PC-9 (cell line): ENCODE measurements around the gene TOM1L1. TPM values are rescaled to one million over a fixed set of nuclear protein-coding genes. Genes with fewer than 3 reads are reported as not detected.

ENCODE experiments used
- BruUV-seq: library from RNA; stranded (reverse); fragments of 400-500 nt; replicated peaks from 2 replicates; lab custom pipeline; 2021; lab: Mats Ljungman, UMichigan
- CTCF ChIA-PET: fragments of 300-600 bp; sonication (Branson Sonifier 250); formaldehyde crosslinking; loops from one replicate; lab custom pipeline; 2022; ENCODE audit warnings: antibody characterized with exemption; lab: Charles Lee
- POLR2A ChIA-PET: fragments of 300-600 bp; sonication (Branson Sonifier 250); formaldehyde crosslinking; loops from one replicate; lab custom pipeline; 2022; ENCODE audit warnings: antibody characterized with exemption; ENCODE audit not compliant: unreplicated experiment; lab: Charles Lee
- DNase-seq, 2 experiments: peaks; one replicate each; pipeline versions ENCODE4 v3.0.0 to v3.0.0-alpha.2; 2015 to 2022; ENCODE audit warnings: mixed read lengths in 1 of 2
- H2AFZ ChIP-seq: fragments of 200-600 bp; sonication (generic); 2 replicates; pipeline ENCODE4 v1.8.1; 2017; ENCODE audit warnings: antibody characterized with exemption
- H3F3A ChIP-seq: fragments of 200-600 bp; sonication (generic); 2 replicates; pipeline ENCODE4 v1.8.1; 2017; ENCODE audit warnings: antibody characterized with exemption, mild to moderate bottlenecking, low read depth; ENCODE audit not compliant: insufficient read depth
- H3K27ac ChIP-seq: fragments of 200-600 bp; sonication (generic); 2 replicates; pipeline ENCODE4 v1.6.1; 2016; ENCODE audit warnings: mixed run types
- H3K27me3 ChIP-seq: fragments of 200-600 bp; sonication (generic); 2 replicates; pipeline ENCODE4 v1.6.1; 2016; ENCODE audit warnings: low read depth, mixed run types; ENCODE audit not compliant: insufficient read depth
- H3K36me3 ChIP-seq: fragments of 200-600 bp; sonication (generic); 2 replicates; pipeline ENCODE4 v1.6.1; 2016; ENCODE audit warnings: low read depth, mixed run types
- H3K4me1 ChIP-seq: fragments of 200-600 bp; sonication (generic); replicated peaks from 2 replicates; pipeline ENCODE4 v1.6.1; 2016; ENCODE audit warnings: mixed run types; ENCODE audit not compliant: insufficient read depth
- H3K4me2 ChIP-seq: fragments of 200-600 bp; sonication (generic); 2 replicates; pipeline ENCODE4 v1.6.1; 2017; ENCODE audit warnings: mixed run types
- H3K4me3 ChIP-seq: fragments of 200-600 bp; sonication (generic); 2 replicates; pipeline ENCODE4 v1.6.1; 2016; ENCODE audit warnings: mixed run types
- H3K79me2 ChIP-seq: fragments of 200-600 bp; sonication (generic); 2 replicates; pipeline ENCODE4 v1.6.1; 2017; ENCODE audit warnings: low read depth, mixed run types
- H3K9me2 ChIP-seq: fragments of 200-600 bp; sonication (generic); 2 replicates; pipeline ENCODE4 v1.8.1; 2017; ENCODE audit warnings: mild to moderate bottlenecking; ENCODE audit not compliant: insufficient read depth
- H3K9me3 ChIP-seq: fragments of 200-600 bp; sonication (generic); 2 replicates; pipeline ENCODE4 v1.8.1; 2016; ENCODE audit warnings: low read depth; ENCODE audit not compliant: insufficient read depth
- H4K20me1 ChIP-seq: fragments of 200-600 bp; sonication (generic); 2 replicates; pipeline ENCODE4 v1.8.1; 2017; ENCODE audit not compliant: insufficient read depth
- CTCF ChIP-seq: fragments of 200-600 bp; sonication (generic); conservative IDR thresholded peaks from 2 replicates; pipeline ENCODE4 v1.6.1; 2017; ENCODE audit warnings: mixed run types, antibody characterized with exemption, mild to moderate bottlenecking, moderate library complexity
- EZH2 ChIP-seq: fragments of 200-600 bp; sonication (generic); IDR thresholded peaks from 2 replicates; pipeline ENCODE4 v1.8.0; 2017; ENCODE audit warnings: antibody characterized with exemption, low read depth
- intact Hi-C: fragments of 100-400 bp; cut with micrococcal nuclease; formaldehyde crosslinking; loops from one replicate; pipeline ENCODE4 v1.10.0; 2022; ENCODE audit not compliant: unreplicated experiment
- total RNA-seq: library from RNA; stranded (reverse); gene quantifications from 2 replicates; pipeline ENCODE4 v1.2.3, GENCODE V29; 2021

TOM1L1 gene
- total RNA-seq, 1 experiment from 2014 or later = 46.8 TPM

- BruUV-seq = no TSS peak
These were observed 26.9 kb downstream of the TOM1L1 start for GRCh38 chr17:54927525-54927924.

GRCh38 chr17:54932711-54933110 lies 32.1 kb downstream of the TOM1L1 start:
- Histone ChIP-seq H3K4me1 (peaks cover 18% of the 10 kb centered on the region), H3K4me3 (no peak overlapping the region), H4K20me1 (no peaks in the 10 kb centered on the region; the same call in 1 of the 2 replicates), H3F3A (peaks cover 17% of the 10 kb centered on the region; the same call in 1 of the 2 replicates), H3K9me3 (no peaks in the 10 kb centered on the region), H3K4me2 (no peak overlapping the region), H2AFZ (no peak overlapping the region), H3K27ac (no peak overlapping the region), H3K9me2 (no peaks in the 10 kb centered on the region), H3K79me2 (no peaks in the 10 kb centered on the region), H3K36me3 (peaks cover 46% of the 10 kb centered on the region), H3K27me3 (no peaks in the 10 kb centered on the region)
- POLR2A ChIA-PET = no interaction called here
- DNase-seq = no peak
- CTCF ChIA-PET = interaction anchor here (0.6 kb wide), 1 partner anchor 306 kb away, joined by 3 read pairs; no protein-coding TSS in a partner anchor
- TF ChIP-seq EZH2 (no peak), CTCF (no peak)
- BruUV-seq = no TSS peak
- intact Hi-C loops = no loop called here

More at GRCh38 chr17:54927525-54927924, 26.9 kb downstream of the TOM1L1 start:
- Histone ChIP-seq H4K20me1 (no peaks in the 10 kb centered on the region; the same call in 1 of the 2 replicates), H3K9me2 (no peaks in the 10 kb centered on the region), H3K9me3 (no peaks in the 10 kb centered on the region), H3K27me3 (no peaks in the 10 kb centered on the region), H3F3A (no peaks in the 10 kb centered on the region), H3K36me3 (peaks cover 41% of the 10 kb centered on the region), H3K4me2 (no peak overlapping the region), H3K27ac (no peak overlapping the region), H2AFZ (no peak overlapping the region), H3K79me2 (no peaks in the 10 kb centered on the region), H3K4me1 (no peaks in the 10 kb centered on the region), H3K4me3 (no peak overlapping the region)
- TF ChIP-seq CTCF = no peak
- no peak for TF ChIP-seq EZH2
- no peak for DNase-seq
- ChIA-PET CTCF (no interaction called here), POLR2A (no interaction called here)
- intact Hi-C loops = no loop called here

GRCh38 chr17:54933921-54934320 lies 33.3 kb downstream of the TOM1L1 start:
- no peaks in the 10 kb centered on the region; the same call in 1 of the 2 replicates for H4K20me1 ChIP-seq
- no peaks in the 10 kb centered on the region for H3K9me2 ChIP-seq
- no TSS peak for BruUV-seq
- H3K27ac ChIP-seq = no peak overlapping the region
- intact Hi-C loops = no loop called here
- H3K4me3 ChIP-seq = no peak overlapping the region
- peaks cover 21% of the 10 kb centered on the region; the same call in 1 of the 2 replicates for H3F3A ChIP-seq
- TF ChIP-seq CTCF = no peak
- TF ChIP-seq EZH2 = no peak
- no peaks in the 10 kb centered on the region for H3K79me2 ChIP-seq
- H3K4me2 ChIP-seq = no peak overlapping the region
- POLR2A ChIA-PET = no interaction called here
- no peaks in the 10 kb centered on the region for H3K27me3 ChIP-seq
- H3K9me3 ChIP-seq = no peaks in the 10 kb centered on the region
- no peak for DNase-seq
- CTCF ChIA-PET = no interaction called here
- H3K36me3 ChIP-seq = peaks cover 45% of the 10 kb centered on the region
- H2AFZ ChIP-seq = no peak overlapping the region
- peaks cover 22% of the 10 kb centered on the region for H3K4me1 ChIP-seq
